HepG2 (cell line): ENCODE measurements around the gene ABHD11. TPM values are rescaled to one million over a fixed set of nuclear protein-coding genes. Genes with fewer than 3 reads are reported as not detected.

Source experiments
- ATAC-seq: fragments of 200-7000 bp; cut with Tn5 transposase; 3 replicates; pipeline ENCODE4 v1.9.1; 2020; ENCODE audit warnings: mild to moderate bottlenecking, moderate library complexity
- BruUV-seq: library from RNA; stranded (reverse); fragments of 400-500 nt; replicated peaks from 2 replicates; lab custom pipeline; 2021; lab: Mats Ljungman, UMichigan
- CTCF ChIA-PET: fragments of 300-600 bp; formaldehyde crosslinking; extraction: SDS; loops from one replicate; lab custom pipeline; 2021; ENCODE audit warnings: low total read pairs, inconsistent platforms, low intra/inter-chr PET ratio; lab: Yijun Ruan, JAX
- POLR2A ChIA-PET: fragments of 350-600 bp; sonication (Branson Sonifier 250); formaldehyde crosslinking; loops from one replicate; lab custom pipeline; 2020; ENCODE audit warnings: antibody characterized with exemption, inconsistent platforms; lab: Yijun Ruan, JAX
- DNase-seq: peaks from one replicate; pipeline ENCODE4 v3.0.0-alpha.2; 2015; ENCODE audit warnings: low spot score
- FAIRE-seq: peaks from 3 replicates; lab custom pipeline; 2011; peaks lifted over from hg19 to GRCh38; lab: Jason Lieb, UNC
- H2AFZ ChIP-seq: one replicate; pipeline ENCODE4 v1.6.1; 2011; ENCODE audit warnings: low read length, inconsistent platforms
- H3K27ac ChIP-seq: fragments of 300-600 bp; 3 replicates; pipeline ENCODE4 v1.8.0; 2011; ENCODE audit warnings: mixed run types, mild to moderate bottlenecking, mixed read lengths, low read length, inconsistent platforms; ENCODE audit not compliant: insufficient read depth; ENCODE audit errors: extremely low read length
- H3K27me3 ChIP-seq, 2 experiments: fragments of 200-600 bp in 1 of 2; 2 replicates in 1 of 2; 3 replicates in 1 of 2; pipeline versions ENCODE4 v1.6.0 to v1.8.0; 2011; ENCODE audit warnings: low read length in 2 of 2, mild to moderate bottlenecking in 2 of 2, moderate library complexity in 2 of 2, inconsistent platforms in 1 of 2; ENCODE audit not compliant: insufficient read depth in 2 of 2, control insufficient read depth in 1 of 2
- H3K36me3 ChIP-seq, 2 experiments: fragments of 200-600 bp in 1 of 2; replicated peaks in 1 of 2; 2 replicates in 1 of 2; 3 replicates in 1 of 2; pipeline versions ENCODE4 v1.5.1 to v1.8.0; 2011; ENCODE audit warnings: low read length in 2 of 2, inconsistent platforms in 1 of 2; ENCODE audit not compliant: insufficient read depth in 2 of 2, control insufficient read depth in 1 of 2
- H3K4me1 ChIP-seq: 2 replicates; pipeline ENCODE4 v1.5.1; 2012; ENCODE audit warnings: low read length, inconsistent platforms; ENCODE audit not compliant: insufficient read depth
- H3K4me2 ChIP-seq: 2 replicates; pipeline ENCODE4 v1.6.0; 2011; ENCODE audit warnings: low read depth, low read length, inconsistent platforms
- H3K4me3 ChIP-seq, 3 experiments: fragments of 200-600 bp in 1 of 3; sonication (generic), shearing (Covaris generic) in 1 of 3; replicated peaks in 1 of 3; 2 replicates each; pipeline ENCODE4 v1.5.1; 2011 to 2016; ENCODE audit warnings: low read length in 3 of 3, inconsistent platforms in 2 of 3, low read depth in 2 of 3, mild to moderate bottlenecking in 2 of 3, control low read depth in 1 of 3, mixed read lengths in 1 of 3; ENCODE audit not compliant: insufficient read depth in 1 of 3
- H3K79me2 ChIP-seq: one replicate; pipeline ENCODE4 v1.6.1; 2011; ENCODE audit warnings: low read length, inconsistent platforms; ENCODE audit not compliant: insufficient read depth
- H3K9ac ChIP-seq: 2 replicates; pipeline ENCODE4 v1.6.0; 2011; ENCODE audit warnings: mild to moderate bottlenecking, low read depth, low read length, inconsistent platforms; ENCODE audit not compliant: insufficient read depth
- H3K9me3 ChIP-seq: 2 replicates; pipeline ENCODE4 v1.5.1; 2012; ENCODE audit warnings: mild to moderate bottlenecking, low read length
- H4K20me1 ChIP-seq: 2 replicates; pipeline ENCODE4 v1.6.0; 2011; ENCODE audit warnings: inconsistent platforms, mild to moderate bottlenecking, low read length, moderate library complexity; ENCODE audit not compliant: insufficient read depth
- RBM22 ChIP-seq: fragments of 200-400 bp; formaldehyde crosslinking; optimal IDR thresholded peaks from 2 replicates; pipeline ENCODE3; 2017; ENCODE audit warnings: mild to moderate bottlenecking, low read length, moderate library complexity
- ZNF318 ChIP-seq: sonication (generic); formaldehyde crosslinking; IDR thresholded peaks from 2 replicates; pipeline ENCODE4 v1.4.0; 2020; ENCODE audit warnings: mild to moderate bottlenecking, missing genetic modification reagents
- WGBS: methylation state at CpG from one replicate; pipeline ENCODE4 v1.1.6; 2017; ENCODE audit warnings: low lambda C conversion rate; 5-methylcytosine and 5-hydroxymethylcytosine counted together
- in situ Hi-C: cut with HindIII; loops from 2 replicates; pipeline ENCODE4 v1.10.0; 2017; ENCODE audit warnings: low pct_unique_long_range_greater_than_20kb; ENCODE audit not compliant: extremely low pct_ligation_motif_present
- intact Hi-C: fragments of 100-400 bp; cut with micrococcal nuclease; formaldehyde crosslinking; loops from one replicate; pipeline ENCODE4 v1.10.0; 2022; ENCODE audit not compliant: unreplicated experiment
- polyA plus RNA-seq, 8 experiments: library from polyadenylated mRNA; depleted of rRNA in 3 of 8; stranded (reverse) in 7 of 8; unstranded in 1 of 8; fragments of >200 nt; fragmentation: Illumina TruSeq in 4 of 8; extraction: Trizol in 4 of 8; gene quantifications; 2 replicates each; pipeline versions ENCODE4 v1.2.1 to v1.2.3, GENCODE V29; 2011 to 2016; ENCODE audit warnings: low read depth in 4 of 8, missing spikeins in 1 of 8, mixed read lengths in 1 of 8; ENCODE audit not compliant: insufficient read depth in 1 of 8
- total RNA-seq, 5 experiments: library from RNA; depleted of rRNA; stranded (reverse); fragments of >200 nt; fragmentation: Illumina TruSeq; extraction: Trizol; gene quantifications; 2 replicates each; pipeline ENCODE4 v1.2.3, GENCODE V29; 2016; ENCODE audit warnings: low read depth in 1 of 5

Gene ABHD11
- total and polyA plus RNA-seq, 2 of the 13 experiments (the other 11 are each of a cell fraction or from before 2014, with no cell fraction given): 7.0 to 8.1 TPM

- DNase-seq (no peak), FAIRE-seq (no peak), ATAC-seq (no peak)
- no peak overlapping the region for H3K4me3 ChIP-seq
- in situ Hi-C loops: no loop called here
- 90% methylated on average over 7 of the region's 7 CpGs for WGBS
- H3K27ac ChIP-seq: no peak overlapping the region
- H3K79me2 ChIP-seq: no peaks in the 10 kb centered on the region
- no peak overlapping the region for H3K9ac ChIP-seq
- ChIA-PET CTCF (no interaction called here), POLR2A (interaction anchor here (1.4 to 1.8 kb wide), 2 partner anchors 17 to 76 kb away, joined by 7 to 8 read pairs; no protein-coding TSS in a partner anchor)
- H3K36me3 ChIP-seq: peaks cover 20 to 56% of the 10 kb centered on the region in 2 experiments
- BruUV-seq: no TSS peak
- H3K4me2 ChIP-seq: no peak overlapping the region
- H2AFZ ChIP-seq: no peak overlapping the region
- intact Hi-C loops: no loop called here
- no peaks in the 10 kb centered on the region for H3K27me3 ChIP-seq
- no peak for TF ChIP-seq ZNF318 (CRISPR knock-in tag)
- peak; percentile 59 for TF ChIP-seq RBM22
- no peaks in the 10 kb centered on the region for H3K9me3 ChIP-seq
- peaks cover 15% of the 10 kb centered on the region for H3K4me1 ChIP-seq
- peaks cover 5% of the 10 kb centered on the region; the same call in 1 of the 2 replicates for H4K20me1 ChIP-seq
These were observed 40.2 kb downstream of the ABHD11 start for GRCh38 chr7:73698410-73698809.
